ENCODE results near the gene SLC5A2.
"Not testable (repeated sequence)": the region's sequence is repeated elsewhere in the genome, so short reads cannot be mapped to it uniquely, and the experiment has no call there.

Gene SLC5A2

GRCh38 chr16:31483081-31483480 lies at the start of gene SLC5A2:
Gene SLC5A2, plus strand, starts transcription at chr16:31483123. Its CDS starts 14 bp downstream, at chr16:31483137.
- Histone ChIP-seq H3K9ac (ENCODE audit: low read depth in 1 of 2, low read length in 2 of 2) (no peak within 1 kb of the TSS), H3K27me3 (ENCODE audit: control insufficient read depth in 2 of 2, insufficient read depth in 2 of 2, low read length in 2 of 2) (no peaks in the 10 kb centered on the region), H3K36me3 (ENCODE audit: control insufficient read depth in 2 of 2, insufficient read depth in 2 of 2, low read length in 2 of 2) (no peaks in the 10 kb centered on the region), H3K27ac (ENCODE audit: low read depth in 2 of 2, low read length in 2 of 2) (no peak within 1 kb of the TSS), H3K4me1 (ENCODE audit: control insufficient read depth in 2 of 2, insufficient read depth in 2 of 2, low read length in 2 of 2) (peaks cover 19 to 24% of the 10 kb centered on the region in 2 donors), H3K9me3 (ENCODE audit: control insufficient read depth in 2 of 2, low read length in 2 of 2) (no peaks in the 10 kb centered on the region), H3K4me3 (ENCODE audit: low read length in 2 of 2) (no peak within 1 kb of the TSS)

DNA sequence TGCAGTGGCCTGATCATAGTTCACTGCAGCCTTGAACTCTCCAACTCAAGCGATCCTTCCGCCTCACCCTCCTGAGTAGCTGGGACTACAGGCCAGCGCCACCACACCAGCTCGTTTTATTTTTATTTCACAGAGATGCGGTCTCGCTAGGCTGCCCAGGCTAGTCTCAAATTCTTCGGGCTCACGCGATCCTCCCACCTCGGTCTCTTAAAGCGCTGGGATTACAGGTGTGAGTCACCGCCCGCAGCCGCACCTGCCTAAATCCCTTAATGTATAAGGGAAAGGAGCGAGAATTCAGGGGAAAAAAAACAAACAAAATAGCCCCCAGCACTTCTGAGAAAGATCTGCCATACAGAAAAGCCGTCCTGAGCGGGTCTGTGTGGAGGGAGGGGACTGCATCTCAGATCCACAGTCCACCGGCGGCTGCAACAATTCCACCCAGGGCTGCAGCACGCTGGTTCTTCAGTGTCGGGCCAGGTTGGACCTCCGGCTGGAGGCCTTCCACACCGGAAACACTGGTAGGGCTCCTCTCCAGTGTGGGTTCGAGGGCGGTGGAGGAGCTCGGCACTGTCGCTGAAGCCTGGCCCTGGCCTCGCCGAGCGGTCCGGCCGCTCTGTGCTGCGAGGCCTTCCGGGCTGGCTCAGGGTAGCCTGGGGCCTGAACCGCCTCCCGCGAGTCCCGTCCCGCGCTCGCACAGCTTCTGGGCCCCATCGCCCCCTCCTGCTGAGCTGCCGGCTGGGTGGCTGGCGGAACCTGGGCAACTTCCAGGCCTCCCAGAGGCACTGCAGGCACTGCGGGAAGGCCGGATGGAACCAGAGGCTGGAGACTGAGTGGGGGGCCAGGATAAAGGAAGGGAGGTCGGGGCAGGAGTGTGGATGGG lies 47.3 kb upstream of the SLC5A2 start:
- Histone ChIP-seq H3K4me3 (ENCODE audit: low read length in 2 of 2) (no peak overlapping the region), H3K9me3 (ENCODE audit: control insufficient read depth in 2 of 2, low read length in 2 of 2) (no peaks in the 10 kb centered on the region), H3K27me3 (ENCODE audit: control insufficient read depth in 2 of 2, insufficient read depth in 2 of 2, low read length in 2 of 2) (no peaks in the 10 kb centered on the region), H3K36me3 (ENCODE audit: control insufficient read depth in 2 of 2, insufficient read depth in 2 of 2, low read length in 2 of 2) (no peaks in the 10 kb centered on the region), H3K9ac (ENCODE audit: low read depth in 1 of 2, low read length in 2 of 2) (no peak overlapping the region), H3K4me1 (ENCODE audit: control insufficient read depth in 2 of 2, insufficient read depth in 2 of 2, low read length in 2 of 2) (no peaks in the 10 kb centered on the region), H3K27ac (ENCODE audit: low read depth in 2 of 2, low read length in 2 of 2) (no peak overlapping the region)

DNA sequence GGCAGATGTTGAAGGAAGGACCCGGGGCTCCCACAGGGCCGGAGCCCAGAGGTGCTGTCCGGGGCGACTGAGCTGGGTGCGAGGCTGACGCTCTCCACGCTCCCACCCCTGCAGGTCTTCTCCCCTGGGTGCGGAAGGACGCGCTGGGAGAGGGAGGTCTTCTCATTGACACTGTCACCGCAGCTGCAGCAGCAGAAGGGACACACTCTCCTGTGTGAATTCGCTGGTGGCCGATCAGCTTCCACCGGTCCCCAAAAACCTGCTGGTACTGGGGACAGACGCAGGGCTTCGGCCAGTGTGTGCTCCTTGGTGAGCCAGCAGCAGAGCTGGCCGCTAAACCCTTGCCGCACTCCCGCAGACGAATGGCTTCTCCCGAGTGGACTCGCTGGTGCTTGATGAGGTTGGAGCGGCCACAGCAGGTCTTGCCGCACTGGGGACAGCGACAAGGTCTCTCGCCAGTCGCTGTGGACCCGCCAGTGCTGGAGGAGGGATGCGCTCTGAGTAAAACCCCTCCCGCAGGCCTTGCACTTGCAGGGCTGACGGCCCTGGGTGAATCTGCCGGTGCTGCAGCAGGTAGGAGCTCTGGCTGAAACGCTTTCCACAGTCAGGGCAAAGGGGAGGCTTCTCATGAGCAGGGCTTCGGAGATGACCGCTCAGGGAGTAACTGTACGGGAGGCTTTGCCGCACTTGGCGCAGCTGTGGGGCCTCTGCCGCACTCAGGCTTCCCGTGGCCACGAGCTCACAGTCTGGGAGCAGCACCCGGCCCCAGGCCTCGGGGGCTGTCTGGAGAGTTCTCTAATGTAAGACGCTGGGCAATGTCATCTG lies 46.5 kb upstream of the SLC5A2 start:
- Histone ChIP-seq H3K4me1 (ENCODE audit: control insufficient read depth in 2 of 2, insufficient read depth in 2 of 2, low read length in 2 of 2) (no peaks in the 10 kb centered on the region), H3K36me3 (ENCODE audit: control insufficient read depth in 2 of 2, insufficient read depth in 2 of 2, low read length in 2 of 2) (no peaks in the 10 kb centered on the region), H3K27ac (ENCODE audit: low read depth in 2 of 2, low read length in 2 of 2) (no peak overlapping the region), H3K9ac (ENCODE audit: low read depth in 1 of 2, low read length in 2 of 2) (no peak overlapping the region), H3K9me3 (ENCODE audit: control insufficient read depth in 2 of 2, low read length in 2 of 2) (no peaks in the 10 kb centered on the region), H3K27me3 (ENCODE audit: control insufficient read depth in 2 of 2, insufficient read depth in 2 of 2, low read length in 2 of 2) (no peaks in the 10 kb centered on the region), H3K4me3 (ENCODE audit: low read length in 2 of 2) (no peak overlapping the region)

DNA sequence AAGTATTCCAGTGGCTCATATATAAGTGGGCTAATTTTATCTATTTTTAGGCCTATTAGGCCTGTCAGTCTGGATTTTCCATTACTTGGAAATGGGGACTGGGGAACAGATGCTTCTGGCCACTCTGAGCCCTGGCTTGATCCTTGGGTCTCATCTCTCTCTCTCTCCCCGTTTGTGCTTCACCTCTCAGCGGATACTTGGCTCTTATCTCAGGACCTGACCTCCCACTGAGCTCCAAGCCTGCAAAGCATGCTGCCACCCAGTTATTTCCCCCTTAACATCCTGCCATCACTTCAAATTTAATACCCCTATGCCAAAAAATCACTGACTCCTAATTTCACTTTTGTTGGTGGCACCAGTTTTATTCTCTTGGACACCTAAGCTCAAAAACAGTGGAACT lies 44.5 kb upstream of the SLC5A2 start:
- H3K9ac ChIP-seq (ENCODE audit: low read depth in 1 of 2, low read length in 2 of 2), result no peak overlapping the region
- H3K27me3 ChIP-seq (ENCODE audit: control insufficient read depth in 2 of 2, insufficient read depth in 2 of 2, low read length in 2 of 2), result no peaks in the 10 kb centered on the region
- no peak overlapping the region for H3K27ac ChIP-seq (ENCODE audit: low read depth in 2 of 2, low read length in 2 of 2)
- peaks cover 2% of the 10 kb centered on the region in 2 donors for H3K4me1 ChIP-seq (ENCODE audit: control insufficient read depth in 2 of 2, insufficient read depth in 2 of 2, low read length in 2 of 2)
- H3K4me3 ChIP-seq (ENCODE audit: low read length in 2 of 2), result no peak overlapping the region
- no peaks in the 10 kb centered on the region for H3K36me3 ChIP-seq (ENCODE audit: control insufficient read depth in 2 of 2, insufficient read depth in 2 of 2, low read length in 2 of 2)
- no peaks in the 10 kb centered on the region for H3K9me3 ChIP-seq (ENCODE audit: control insufficient read depth in 2 of 2, low read length in 2 of 2)

DNA sequence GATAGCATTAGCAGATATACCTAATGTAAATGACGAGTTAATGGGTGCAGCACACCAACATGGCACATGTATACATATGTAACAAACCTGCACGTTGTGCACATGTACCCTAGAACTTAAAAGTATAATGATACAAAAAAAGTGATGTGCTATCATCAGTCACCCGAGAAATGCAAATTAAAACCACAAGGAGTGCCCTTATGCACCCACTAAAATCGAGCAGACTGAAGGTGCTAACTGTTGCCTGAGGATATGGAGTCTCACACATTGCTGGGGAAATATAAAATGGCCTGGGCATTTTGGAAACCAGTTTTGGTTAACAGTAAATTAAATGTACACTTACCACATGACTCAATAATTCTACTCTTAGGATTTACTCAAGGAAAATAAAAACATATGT lies 43.9 kb upstream of the SLC5A2 start:
- H3K27ac ChIP-seq (ENCODE audit: low read depth in 2 of 2, low read length in 2 of 2); H3K9ac ChIP-seq (ENCODE audit: low read depth in 1 of 2, low read length in 2 of 2); H3K4me1 ChIP-seq (ENCODE audit: control insufficient read depth in 2 of 2, insufficient read depth in 2 of 2, low read length in 2 of 2); H3K36me3 ChIP-seq (ENCODE audit: control insufficient read depth in 2 of 2, insufficient read depth in 2 of 2, low read length in 2 of 2); H3K4me3 ChIP-seq (ENCODE audit: low read length in 2 of 2); H3K27me3 ChIP-seq (ENCODE audit: control insufficient read depth in 2 of 2, insufficient read depth in 2 of 2, low read length in 2 of 2); H3K9me3 ChIP-seq (ENCODE audit: control insufficient read depth in 2 of 2, low read length in 2 of 2): not testable (repeated sequence)

DNA sequence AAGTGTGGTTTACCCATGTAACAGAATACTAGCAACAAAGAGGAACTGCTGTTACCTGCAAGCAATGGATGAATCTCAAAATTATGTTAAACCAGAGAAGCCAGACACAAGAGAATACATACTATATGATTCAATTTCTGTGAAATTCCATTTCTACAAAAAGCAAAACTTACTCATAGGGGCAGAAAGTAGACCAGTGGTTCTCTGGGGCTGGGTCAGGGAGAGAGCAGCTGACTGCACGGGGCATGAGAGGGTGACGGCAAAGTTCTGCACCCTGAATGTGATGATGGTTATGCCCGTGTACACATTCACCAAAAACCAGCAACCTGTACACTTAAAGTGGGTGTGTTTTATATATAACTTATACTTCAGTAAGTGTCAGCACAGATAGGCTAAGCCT lies 43.4 kb upstream of the SLC5A2 start:
- Histone ChIP-seq H3K4me1 (ENCODE audit: control insufficient read depth in 2 of 2, insufficient read depth in 2 of 2, low read length in 2 of 2) (peaks cover 2% of the 10 kb centered on the region in 2 donors), H3K27me3 (ENCODE audit: control insufficient read depth in 2 of 2, insufficient read depth in 2 of 2, low read length in 2 of 2) (no peaks in the 10 kb centered on the region), H3K27ac (ENCODE audit: low read depth in 2 of 2, low read length in 2 of 2) (no peak overlapping the region), H3K9me3 (ENCODE audit: control insufficient read depth in 2 of 2, low read length in 2 of 2) (no peaks in the 10 kb centered on the region), H3K9ac (ENCODE audit: low read depth in 1 of 2, low read length in 2 of 2) (no peak overlapping the region), H3K4me3 (ENCODE audit: low read length in 2 of 2) (no peak overlapping the region), H3K36me3 (ENCODE audit: control insufficient read depth in 2 of 2, insufficient read depth in 2 of 2, low read length in 2 of 2) (no peaks in the 10 kb centered on the region)

- Histone ChIP-seq H3K27me3 (ENCODE audit: control insufficient read depth in 2 of 2, insufficient read depth in 2 of 2, low read length in 2 of 2) (no peaks in the 10 kb centered on the region), H3K27ac (ENCODE audit: low read depth in 2 of 2, low read length in 2 of 2) (no peak overlapping the region), H3K36me3 (ENCODE audit: control insufficient read depth in 2 of 2, insufficient read depth in 2 of 2, low read length in 2 of 2) (no peaks in the 10 kb centered on the region), H3K9ac (ENCODE audit: low read depth in 1 of 2, low read length in 2 of 2) (no peak overlapping the region), H3K4me3 (ENCODE audit: low read length in 2 of 2) (no peak overlapping the region), H3K4me1 (ENCODE audit: control insufficient read depth in 2 of 2, insufficient read depth in 2 of 2, low read length in 2 of 2) (peaks cover 2% of the 10 kb centered on the region in 2 donors), H3K9me3 (ENCODE audit: control insufficient read depth in 2 of 2, low read length in 2 of 2) (no peaks in the 10 kb centered on the region)
These were observed 42.3 kb upstream of the SLC5A2 start for GRCh38 chr16:31440516-31441184.

- no peak overlapping the region for H3K4me3 ChIP-seq (ENCODE audit: low read length in 2 of 2)
- no peaks in the 10 kb centered on the region for H3K36me3 ChIP-seq (ENCODE audit: control insufficient read depth in 2 of 2, insufficient read depth in 2 of 2, low read length in 2 of 2)
- no peaks in the 10 kb centered on the region for H3K27me3 ChIP-seq (ENCODE audit: control insufficient read depth in 2 of 2, insufficient read depth in 2 of 2, low read length in 2 of 2)
- H3K9ac ChIP-seq (ENCODE audit: low read depth in 1 of 2, low read length in 2 of 2), result no peak overlapping the region
- H3K4me1 ChIP-seq (ENCODE audit: control insufficient read depth in 2 of 2, insufficient read depth in 2 of 2, low read length in 2 of 2), result peaks cover 2% of the 10 kb centered on the region in 2 donors
- no peaks in the 10 kb centered on the region for H3K9me3 ChIP-seq (ENCODE audit: control insufficient read depth in 2 of 2, low read length in 2 of 2)
- H3K27ac ChIP-seq (ENCODE audit: low read depth in 2 of 2, low read length in 2 of 2), result no peak overlapping the region
These were observed 41.0 kb upstream of the SLC5A2 start for GRCh38 chr16:31441956-31442355.

DNA sequence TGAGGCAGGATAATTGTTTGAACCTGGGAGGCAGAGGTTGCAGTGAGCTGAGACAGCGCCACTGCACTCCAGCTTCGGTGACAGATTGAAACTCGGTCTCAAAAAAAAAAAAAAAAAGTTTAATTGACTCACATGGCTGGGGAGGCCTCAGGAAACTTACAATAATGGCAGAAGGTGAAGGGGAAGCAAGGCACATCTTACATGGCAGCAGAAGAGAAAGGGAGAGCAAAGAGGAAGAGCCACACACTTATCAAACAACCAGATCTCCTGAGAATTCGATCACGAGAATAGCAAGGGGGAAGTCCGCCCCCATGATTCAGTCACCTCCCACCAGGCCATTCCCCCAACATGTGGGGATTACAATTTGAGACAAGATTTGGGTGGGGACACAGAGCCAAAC lies 37.0 kb upstream of the SLC5A2 start:
- H3K4me1 ChIP-seq (ENCODE audit: control insufficient read depth in 2 of 2, insufficient read depth in 2 of 2, low read length in 2 of 2); H3K27ac ChIP-seq (ENCODE audit: low read depth in 2 of 2, low read length in 2 of 2); H3K9me3 ChIP-seq (ENCODE audit: control insufficient read depth in 2 of 2, low read length in 2 of 2); H3K9ac ChIP-seq (ENCODE audit: low read depth in 1 of 2, low read length in 2 of 2); H3K4me3 ChIP-seq (ENCODE audit: low read length in 2 of 2); H3K27me3 ChIP-seq (ENCODE audit: control insufficient read depth in 2 of 2, insufficient read depth in 2 of 2, low read length in 2 of 2); H3K36me3 ChIP-seq (ENCODE audit: control insufficient read depth in 2 of 2, insufficient read depth in 2 of 2, low read length in 2 of 2): not testable (repeated sequence)

DNA sequence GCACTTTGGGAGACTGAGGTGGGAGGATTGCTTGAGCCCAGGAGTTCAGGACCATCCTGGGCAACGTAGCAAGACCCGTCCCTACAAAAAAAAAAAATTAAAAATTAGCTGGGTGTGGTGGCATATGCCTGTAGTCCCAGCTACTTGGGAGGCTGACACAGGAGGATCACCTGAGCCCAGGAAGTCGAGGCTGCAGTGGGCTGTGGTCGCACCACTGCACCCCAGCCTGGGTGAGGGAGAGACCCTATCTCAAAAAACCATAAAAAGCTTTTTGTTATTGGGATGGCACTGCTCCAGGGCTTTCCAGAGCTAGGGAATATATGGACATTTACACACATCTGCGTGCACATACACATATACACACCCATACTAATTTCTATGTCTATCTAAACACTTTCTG lies 31.7 kb upstream of the SLC5A2 start:
- Histone ChIP-seq H3K27ac (ENCODE audit: low read depth in 2 of 2, low read length in 2 of 2) (no peak overlapping the region), H3K9ac (ENCODE audit: low read depth in 1 of 2, low read length in 2 of 2) (no peak overlapping the region), H3K36me3 (ENCODE audit: control insufficient read depth in 2 of 2, insufficient read depth in 2 of 2, low read length in 2 of 2) (no peaks in the 10 kb centered on the region), H3K9me3 (ENCODE audit: control insufficient read depth in 2 of 2, low read length in 2 of 2) (no peaks in the 10 kb centered on the region), H3K4me1 (ENCODE audit: control insufficient read depth in 2 of 2, insufficient read depth in 2 of 2, low read length in 2 of 2) (peaks cover 11 to 19% of the 10 kb centered on the region in 2 donors), H3K27me3 (ENCODE audit: control insufficient read depth in 2 of 2, insufficient read depth in 2 of 2, low read length in 2 of 2) (no peaks in the 10 kb centered on the region), H3K4me3 (ENCODE audit: low read length in 2 of 2) (no peak overlapping the region)
